HG03139 (cell line): ENCODE measurements around the gene TEAD4.

Experiments
- ATAC-seq: cut with Tn5 transposase; IDR thresholded peaks from one replicate; pipeline ENCODE4 v1.9.1; 2021; ENCODE audit not compliant: unreplicated experiment

The TEAD4 gene

DNA sequence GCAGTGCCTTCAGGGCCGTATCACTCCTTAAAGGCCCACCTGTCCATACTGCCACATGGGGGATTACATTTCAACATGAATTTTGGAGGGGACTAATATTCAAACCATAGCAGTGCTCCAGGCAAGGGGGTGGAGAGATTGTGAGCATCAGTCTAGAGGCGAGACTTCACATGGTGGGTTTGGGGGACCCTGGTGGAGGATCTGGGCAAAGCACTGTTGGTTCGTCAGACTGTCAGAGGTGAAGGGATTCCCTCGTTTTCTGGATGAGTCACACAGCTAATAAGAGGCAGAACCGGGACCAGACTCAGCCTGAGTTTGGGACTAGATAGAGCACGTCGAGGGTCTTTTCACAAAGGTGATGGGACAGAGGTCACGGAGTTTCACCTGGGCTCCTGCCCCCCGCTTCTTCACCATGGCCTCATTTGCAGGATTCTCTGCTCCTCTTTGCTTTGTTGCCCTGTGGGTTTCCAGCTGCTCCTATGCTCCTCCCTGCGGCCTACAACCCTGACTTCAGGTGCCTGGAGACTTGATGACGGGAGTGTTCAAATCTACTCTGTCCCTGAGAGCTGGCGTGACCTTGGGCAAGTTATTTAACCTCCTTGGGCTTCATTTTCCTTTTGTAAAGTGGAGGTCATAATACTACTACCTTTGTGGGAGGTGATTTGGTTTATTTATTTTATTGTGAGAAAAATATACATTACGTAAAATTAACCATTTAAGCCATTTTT lies 41.5 kb downstream of the TEAD4 start:
- no peak for ATAC-seq

DNA sequence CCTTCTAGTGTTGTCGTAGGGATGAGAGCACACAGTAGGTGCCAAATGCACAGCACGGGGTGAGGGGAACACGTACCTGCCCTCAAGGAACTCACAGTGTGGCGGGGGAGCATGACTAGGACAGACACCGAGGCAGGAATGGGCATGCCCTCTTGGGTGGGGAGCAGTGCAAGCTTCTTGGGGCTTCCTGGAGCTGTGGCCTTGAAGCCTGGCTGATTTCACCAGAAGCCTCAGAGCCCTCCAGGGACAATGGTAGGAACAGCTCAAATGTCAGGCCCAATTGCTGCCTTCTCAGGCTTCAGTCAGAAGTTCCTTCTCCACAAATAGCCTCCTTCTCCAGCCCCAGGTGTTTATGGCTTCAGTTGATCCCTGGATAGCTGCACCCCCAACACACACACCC lies 43.4 kb downstream of the TEAD4 start:
- ATAC-seq = no peak

DNA sequence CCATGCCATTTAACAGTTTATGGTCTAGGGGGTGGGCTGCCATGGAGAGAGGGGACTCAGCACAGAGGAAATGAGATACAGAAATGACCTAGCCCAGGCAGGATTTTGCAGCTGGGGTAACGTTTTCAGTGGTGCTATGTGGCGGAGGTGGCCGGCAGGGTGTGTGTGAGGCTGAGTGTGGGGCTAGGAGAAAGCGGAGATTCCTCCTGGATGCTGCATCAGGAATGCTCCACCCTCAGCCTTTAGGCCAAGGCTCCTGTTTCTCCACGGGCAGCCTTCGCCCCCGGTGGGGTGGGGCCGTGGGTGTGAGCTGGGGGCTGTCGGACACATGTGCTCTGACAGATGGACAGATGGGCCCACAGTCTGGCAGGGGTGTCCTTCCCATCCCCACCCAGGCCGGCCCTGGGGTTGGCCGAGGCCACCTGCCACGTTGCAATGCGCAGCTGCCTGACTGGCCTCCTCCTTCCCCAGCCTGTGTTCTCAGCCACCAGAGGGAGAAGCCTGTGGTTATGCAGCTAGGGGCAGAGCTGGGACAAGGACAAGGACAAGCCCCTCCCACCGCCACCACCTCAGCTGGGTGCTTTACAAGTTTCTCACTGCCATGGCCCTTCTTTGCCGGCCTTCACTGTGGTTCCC lies 44.3 kb downstream of the TEAD4 start:
- ATAC-seq = no peak

DNA sequence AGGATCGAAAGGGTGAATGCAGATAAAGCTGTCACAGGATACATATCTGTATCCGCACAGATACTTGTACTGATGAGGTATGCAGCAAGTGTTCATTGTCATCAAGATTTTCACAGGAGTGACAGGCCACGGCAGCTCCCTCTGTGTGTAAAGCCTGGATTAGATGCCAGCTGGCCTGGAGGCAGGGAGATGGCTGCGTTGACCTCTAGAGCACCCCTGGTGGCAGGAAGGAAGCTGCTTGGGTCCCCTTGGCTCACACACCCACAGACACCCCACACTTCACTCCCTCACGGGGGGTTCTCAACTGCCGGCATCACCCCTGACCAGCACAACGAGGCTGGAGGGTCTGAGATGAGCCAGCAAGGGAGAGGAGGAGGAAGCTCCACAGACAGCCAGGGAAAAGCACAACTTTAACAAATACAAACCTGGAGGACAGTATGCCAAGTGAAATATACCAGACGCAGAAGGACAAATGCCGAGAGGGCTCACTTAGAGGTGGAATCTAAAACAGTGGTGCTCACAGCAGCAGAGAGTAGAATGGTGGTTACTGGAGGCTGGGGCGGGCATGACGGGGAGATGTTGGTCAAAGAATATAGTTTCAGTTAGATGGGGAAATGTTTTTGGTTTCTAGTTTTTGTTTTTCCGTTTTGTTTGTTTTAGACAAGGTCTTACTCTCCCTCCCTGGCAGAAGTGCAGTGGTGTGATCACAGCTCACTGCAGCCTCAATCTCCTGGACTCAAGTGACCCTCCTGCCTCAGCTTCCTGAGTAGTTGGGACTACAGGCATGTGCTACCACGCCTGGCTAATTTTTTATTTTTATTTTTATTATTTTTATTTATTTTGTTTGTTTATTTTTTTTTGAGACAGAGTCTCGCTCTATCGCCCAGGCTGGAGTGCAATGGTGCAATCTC lies 45.7 kb downstream of the TEAD4 start:
- no peak for ATAC-seq

DNA sequence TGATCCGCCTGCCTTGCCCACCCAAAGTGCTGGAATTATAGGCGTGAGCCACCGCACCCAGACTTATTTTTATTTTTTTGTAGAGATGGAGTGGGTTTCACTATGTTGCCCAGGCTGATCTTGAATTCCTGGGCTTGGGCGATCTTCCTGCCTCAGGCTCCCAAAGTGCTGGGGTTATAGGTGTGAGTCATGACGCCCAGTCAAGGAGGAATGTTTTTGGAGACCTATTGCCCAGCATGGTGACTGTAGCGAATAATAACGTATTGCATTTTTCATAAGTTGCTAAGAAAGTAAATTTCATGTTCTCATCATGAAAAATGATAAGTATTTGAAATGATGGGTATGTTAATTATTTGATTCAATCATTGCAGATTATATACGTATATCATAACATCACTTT lies 46.5 kb downstream of the TEAD4 start:
- ATAC-seq = no peak

DNA sequence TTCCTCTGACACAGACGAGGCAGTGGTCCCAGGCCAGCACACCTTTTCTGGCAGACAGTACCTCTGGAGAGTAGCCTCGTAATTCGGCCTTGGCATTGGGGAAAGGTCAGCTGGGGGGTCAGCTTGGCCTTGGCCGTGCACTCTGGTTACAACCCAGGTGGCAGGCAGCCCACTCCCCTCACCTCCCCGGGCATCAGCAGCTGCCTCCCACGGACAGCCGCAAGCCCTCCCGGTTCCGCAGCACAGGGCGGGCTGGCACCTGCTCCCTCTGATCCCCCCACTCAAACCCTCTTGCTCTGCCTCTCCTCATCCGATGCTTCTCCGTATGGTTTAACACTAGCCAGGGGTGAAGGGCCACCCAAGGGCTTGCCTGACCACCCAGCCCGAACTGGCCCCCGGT lies 50.6 kb downstream of the TEAD4 start:
- ATAC-seq = no peak

DNA sequence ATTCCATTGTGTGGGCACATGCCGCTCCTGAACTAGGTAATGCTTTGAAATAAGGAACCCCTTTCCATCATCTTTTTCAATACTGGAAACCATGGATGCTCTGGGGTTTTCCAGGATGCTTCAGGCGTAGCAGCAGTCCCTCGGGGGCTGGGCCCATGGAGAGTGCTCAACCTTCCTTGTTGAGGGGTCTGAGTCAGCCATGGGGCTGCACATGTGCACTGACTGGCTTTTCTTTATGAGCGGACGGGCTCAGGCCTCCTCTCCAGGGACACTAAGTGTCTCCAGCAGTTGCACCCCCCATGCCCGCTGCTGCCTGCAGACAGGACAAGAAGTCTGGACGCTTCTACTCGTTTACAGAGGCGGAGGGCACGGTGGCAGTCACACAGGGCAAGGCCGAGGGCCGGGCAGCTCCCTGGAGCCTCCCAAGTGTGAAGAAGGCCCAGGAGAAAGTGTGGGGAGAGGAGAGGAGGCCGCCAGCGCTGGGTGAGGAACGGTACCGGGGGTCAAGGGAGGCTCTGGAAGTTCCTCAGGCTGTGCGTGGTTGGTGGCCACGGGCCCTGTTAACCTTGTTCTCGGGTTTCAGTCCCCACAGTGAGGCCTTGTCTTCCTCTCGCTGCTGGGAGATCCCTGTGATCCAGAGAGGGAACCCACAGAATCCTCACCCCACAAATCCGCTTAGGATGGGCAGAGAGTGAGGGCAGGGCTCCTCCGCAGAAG lies 51.2 kb downstream of the TEAD4 start:
- ATAC-seq = no peak

DNA sequence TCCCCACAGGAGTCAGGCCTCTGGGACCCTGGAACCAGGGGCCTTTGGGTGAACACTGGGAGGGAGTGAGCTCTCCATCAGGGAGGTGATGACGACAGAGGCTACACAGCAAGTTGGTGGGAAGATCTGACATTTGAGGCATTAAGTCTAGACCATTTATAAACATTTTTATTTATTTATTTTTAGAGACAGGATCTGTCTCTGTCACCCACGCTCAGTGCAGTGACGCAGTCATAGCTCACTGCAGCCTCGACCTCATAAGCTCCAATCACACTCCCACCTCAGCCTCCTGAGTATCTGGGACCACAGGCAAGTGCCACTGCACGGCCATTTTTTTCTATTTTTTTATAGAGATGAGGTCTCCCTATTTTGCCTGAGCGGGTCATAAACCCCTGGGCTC lies 53.6 kb downstream of the TEAD4 start:
- no peak for ATAC-seq

DNA sequence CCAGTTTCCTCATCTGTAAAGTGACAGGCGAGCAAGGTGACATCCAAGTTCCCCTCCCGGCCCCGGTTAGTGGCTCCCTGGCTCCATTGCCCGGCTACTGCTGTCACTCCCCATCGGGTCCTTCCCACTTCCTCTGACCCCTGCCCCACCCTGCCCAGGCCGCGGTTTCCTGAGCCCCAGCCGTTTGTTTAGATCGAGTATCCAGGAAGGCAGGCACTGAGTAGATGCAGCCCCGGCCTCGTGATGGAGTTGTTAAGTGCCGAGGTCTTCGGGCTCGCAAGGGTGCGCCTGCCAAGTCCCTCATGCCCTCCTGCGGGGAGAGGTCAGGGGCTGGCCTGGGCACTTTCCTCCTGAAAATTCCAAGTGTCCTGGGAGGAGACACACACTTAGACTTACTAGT lies 55.4 kb downstream of the TEAD4 start:
- ATAC-seq = no peak

DNA sequence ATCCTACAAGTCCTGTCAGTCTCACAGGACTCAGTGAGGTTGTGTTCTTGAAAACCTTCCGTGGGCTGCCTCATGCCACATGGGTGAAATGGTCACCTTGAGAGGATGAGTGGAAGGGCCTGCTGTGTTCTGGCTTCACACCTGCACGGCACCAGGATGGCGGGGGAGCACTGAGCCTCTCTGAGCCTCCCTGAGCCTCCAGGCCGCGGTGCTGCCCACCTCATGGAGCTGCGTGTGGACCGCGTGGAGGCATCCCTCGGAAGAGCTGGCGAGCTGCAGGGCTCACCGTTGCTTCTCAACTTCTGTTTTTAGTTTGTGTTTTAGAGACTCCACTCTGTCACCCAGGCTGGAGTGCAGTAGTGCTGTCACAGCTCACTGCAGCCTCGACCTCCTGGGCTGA lies 56.2 kb downstream of the TEAD4 start:
- ATAC-seq = no peak

DNA sequence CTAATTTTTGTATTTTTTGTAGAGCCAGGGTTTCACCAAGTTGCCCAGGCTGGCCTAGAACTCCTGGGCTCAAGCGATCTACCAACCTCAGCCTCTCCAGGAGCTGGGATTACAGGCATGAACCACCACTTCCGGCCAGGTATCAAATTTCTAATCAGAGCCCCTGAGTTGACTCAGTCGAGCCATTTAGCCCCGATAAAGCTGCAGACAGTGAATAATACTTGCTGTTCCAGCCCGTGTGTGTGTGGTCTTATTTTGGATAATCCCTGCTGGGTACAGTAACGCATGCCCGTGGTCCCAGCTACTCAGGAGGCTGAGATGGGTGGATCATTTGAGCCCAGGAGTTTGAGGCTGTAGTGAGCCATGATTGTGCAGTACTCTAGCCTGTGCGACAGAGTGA lies 57.0 kb downstream of the TEAD4 start:
- no peak for ATAC-seq

DNA sequence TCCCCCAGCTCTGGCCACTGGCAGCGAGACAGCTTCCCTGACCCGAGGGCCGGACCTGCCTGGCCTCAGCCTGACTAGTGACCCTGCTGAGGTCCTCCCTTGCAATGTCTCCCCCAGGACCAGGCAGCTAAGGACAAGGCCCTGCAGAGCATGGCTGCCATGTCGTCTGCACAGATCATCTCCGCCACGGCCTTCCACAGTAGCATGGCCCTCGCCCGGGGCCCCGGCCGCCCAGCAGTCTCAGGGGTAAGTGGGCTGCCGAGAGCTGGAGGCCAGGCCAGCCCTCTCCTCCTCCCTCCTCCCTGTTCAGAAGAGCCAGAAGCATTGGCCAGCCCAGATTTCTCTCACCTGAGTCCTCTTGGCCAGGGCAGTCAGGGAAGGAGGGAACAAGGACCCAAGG lies 58.1 kb downstream of the TEAD4 start:
- no peak for ATAC-seq

DNA sequence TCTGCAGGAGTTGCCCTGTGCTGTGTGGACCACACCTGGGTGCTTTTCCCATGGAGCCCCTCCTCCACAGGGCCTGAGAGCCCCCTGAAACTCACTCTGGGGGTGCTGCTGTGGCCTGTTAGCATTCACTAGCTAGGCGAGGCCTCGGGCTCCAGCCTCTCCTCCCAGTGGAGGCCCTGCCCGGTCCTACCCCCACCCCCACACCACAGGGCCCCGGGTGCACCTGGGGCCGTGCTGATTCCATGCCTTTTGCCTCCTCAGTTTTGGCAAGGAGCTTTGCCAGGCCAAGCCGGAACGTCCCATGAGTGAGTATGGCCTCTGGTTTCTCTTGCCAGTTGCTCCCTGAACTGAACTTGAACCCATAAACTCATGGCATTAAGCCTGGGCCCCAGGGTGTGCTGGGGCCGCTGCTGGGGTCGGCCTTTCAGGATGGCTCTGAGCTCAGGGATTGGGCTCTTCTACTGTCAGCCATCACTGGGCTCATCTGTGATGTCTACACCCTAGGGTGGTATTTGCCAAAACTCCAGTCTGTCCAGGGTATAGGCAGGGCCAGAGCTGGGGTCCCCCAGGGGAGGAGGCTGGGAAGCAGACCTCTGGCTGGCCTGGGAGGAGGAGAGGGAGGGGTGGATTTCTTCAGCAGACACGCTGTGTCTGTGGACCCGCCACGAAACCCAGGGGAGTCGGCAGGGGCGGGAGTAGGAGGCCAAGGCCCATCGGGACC lies 59.2 kb downstream of the TEAD4 start:
- ATAC-seq = no peak

DNA sequence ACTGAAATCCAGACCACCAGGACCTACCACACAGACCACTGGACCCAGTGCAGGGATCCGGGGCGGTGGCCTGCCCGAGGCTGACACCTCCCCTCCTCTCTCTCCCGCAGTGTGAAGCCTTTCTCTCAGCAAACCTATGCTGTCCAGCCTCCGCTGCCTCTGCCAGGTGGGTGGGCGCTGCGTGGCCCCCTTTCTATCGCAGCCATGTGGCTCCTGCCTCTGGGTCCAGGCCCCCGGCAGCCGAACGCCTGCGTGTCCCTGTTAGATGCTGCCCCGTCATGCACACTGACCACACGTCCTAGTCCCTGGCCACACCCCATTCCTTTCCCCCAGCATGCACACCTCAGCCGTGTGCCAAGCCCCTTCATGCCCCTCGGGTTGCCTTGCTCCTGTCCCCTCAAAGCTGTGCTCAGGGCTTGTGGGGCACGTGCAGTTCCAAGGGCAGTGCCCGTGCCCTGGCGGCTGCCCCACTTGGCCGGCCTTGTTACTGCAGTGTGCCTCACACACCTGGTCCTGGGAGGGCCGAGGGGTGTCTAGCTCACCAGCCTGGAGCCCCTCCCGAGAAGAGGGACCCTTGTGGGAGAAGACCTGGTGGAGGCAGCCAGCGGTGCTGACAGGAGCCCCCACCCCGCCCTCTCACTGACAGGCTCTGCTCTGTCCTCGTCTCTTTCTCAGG lies 59.9 kb downstream of the TEAD4 start:
- ATAC-seq = no peak

DNA sequence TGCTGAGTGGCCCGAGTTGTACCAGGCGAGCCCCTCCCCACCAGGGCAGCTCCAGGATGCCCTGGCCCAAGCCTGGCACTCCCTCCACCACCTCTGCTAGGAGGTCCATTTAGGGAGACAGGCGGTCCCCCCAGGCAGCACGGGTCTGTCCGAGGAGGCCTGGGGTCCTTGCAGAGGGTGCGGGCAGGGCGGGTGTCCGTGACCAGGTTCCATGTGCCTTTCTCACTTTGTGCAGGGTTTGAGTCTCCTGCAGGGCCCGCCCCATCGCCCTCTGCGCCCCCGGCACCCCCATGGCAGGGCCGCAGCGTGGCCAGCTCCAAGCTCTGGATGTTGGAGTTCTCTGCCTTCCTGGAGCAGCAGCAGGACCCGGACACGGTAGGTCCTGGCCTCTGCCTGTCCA lies 61.2 kb downstream of the TEAD4 start:
- no peak for ATAC-seq

DNA sequence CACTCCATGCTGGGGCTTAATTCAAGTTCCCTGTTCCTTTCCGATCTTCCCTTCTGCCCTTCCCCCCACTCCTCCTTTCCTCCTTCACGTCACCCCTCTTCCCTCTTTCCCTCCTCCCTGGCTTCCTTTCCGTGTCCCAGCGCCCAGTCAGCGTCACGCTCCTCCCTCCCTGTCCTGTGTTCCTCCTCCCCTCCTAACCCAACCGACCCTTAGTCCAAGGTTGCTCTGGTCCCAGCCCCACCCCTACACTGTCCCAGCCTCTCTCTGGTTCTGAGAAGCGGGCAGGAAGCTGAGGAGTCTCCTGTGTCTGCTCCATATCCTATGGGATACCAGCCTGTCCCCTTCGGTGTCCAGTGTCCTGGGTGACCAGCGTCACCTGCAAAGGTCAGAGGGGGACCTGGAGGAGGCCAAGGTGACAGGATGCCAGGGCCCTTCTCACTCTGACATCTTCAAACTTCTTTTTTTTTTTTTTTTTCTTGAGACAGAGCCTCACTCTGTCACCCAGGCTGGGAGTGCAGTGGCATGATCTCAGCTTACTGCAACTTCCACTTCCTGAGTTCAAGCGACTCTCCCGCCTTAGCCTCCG lies 61.7 kb downstream of the TEAD4 start:
- ATAC-seq = no peak

DNA sequence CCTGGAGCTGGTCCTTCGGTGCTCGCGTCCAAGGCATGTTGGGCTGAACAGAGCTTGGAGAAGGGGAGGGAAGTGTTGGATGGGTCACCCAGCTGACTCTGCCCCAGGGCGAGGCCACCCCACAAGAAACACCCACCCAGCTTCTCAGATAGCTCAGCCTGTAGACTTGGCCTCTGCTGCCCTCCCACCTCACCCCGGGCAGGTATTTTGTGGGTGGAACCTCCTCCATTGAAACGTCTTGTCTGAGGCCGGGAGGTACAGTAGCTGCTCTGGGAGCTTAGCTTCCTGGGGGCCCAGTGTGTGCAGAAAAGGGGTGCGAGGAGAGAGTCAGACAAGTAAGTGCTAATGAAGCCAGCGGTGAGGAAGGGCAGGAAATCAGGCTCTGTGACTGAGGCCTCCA lies 63.2 kb downstream of the TEAD4 start:
- no peak for ATAC-seq

DNA sequence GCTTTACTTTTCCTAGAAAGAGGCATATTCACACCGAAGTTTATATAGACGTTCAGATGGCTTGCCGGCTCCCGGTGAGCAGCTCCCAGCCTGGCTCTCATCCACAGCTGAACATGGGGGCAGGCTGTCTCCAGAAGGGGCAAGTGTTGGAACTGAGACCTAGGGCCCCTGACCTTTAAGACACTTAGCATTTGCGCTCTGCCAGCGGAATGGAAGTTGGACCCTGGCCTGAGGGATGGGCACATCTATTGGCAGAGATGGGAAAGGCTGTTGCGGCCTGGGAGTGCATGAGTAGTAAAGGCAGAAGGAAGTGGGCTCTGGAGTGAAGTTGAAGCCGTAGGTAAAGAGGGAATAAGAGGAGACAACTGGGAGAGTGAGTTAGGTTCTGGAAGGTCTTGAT lies 63.8 kb downstream of the TEAD4 start:
- no peak for ATAC-seq

DNA sequence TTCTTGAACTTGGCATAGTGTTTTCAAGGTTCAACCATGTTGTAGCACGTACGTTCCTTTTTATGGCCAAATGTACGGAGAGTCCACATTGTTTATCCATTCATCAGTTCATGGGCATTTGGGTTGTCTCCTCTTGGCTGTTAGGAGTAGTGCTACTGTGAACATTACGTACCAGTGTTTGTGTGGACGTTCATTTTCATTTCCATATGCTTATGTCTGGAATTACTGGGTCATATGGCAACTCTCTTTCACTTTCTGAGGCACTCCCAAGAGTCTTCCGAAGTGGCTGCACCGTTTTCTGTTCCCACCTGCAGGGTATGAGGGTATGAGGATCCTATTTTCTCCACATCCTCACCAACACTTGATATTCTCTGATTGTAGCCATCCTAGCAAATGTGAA lies 68.9 kb downstream of the TEAD4 start:
- no peak for ATAC-seq
